Colonic mucosa (tissue), 4 donors: ENCODE results near the gene ARID3A. TPM values are rescaled to one million over a fixed set of nuclear protein-coding genes. Genes with fewer than 3 reads are reported as not detected.

ENCODE experiments used
- DNase-seq: peaks from one replicate; pipeline ENCODE4 v3.0.0-alpha.2; 2020
- H3K27ac ChIP-seq: fragments of 200-600 bp; one replicate; pipeline ENCODE4 v1.8.0; 2021
- H3K27me3 ChIP-seq: fragments of 200-600 bp; one replicate; pipeline ENCODE4 v1.8.0; 2021
- H3K36me3 ChIP-seq: fragments of 200-600 bp; one replicate; pipeline ENCODE4 v1.8.0; 2021
- H3K4me1 ChIP-seq: fragments of 200-600 bp; one replicate; pipeline ENCODE4 v1.8.0; 2021; ENCODE audit warnings: mild to moderate bottlenecking
- H3K4me3 ChIP-seq: fragments of 200-600 bp; one replicate; pipeline ENCODE4 v1.8.0; 2021
- H3K9ac ChIP-seq, 2 donors: one replicate each; pipeline ENCODE4 v1.7.0; 2013; ENCODE audit warnings: control low read depth in 2 of 2, low read depth in 2 of 2, low read length in 2 of 2
- H3K9me3 ChIP-seq: fragments of 200-600 bp; one replicate; pipeline ENCODE4 v1.8.0; 2021
- CTCF ChIP-seq: fragments of 200-600 bp; IDR thresholded peaks from one replicate; pipeline ENCODE4 v1.8.0; 2022; ENCODE audit warnings: antibody characterized with exemption, mild to moderate bottlenecking
- intact Hi-C: fragments of 100-400 bp; cut with DNase I; formaldehyde crosslinking; loops from one replicate; pipeline ENCODE4 v1.14.1; 2022
- total RNA-seq, 2 donors: library from RNA; stranded (reverse); fragmentation: NEBNext Ultra II Directional in 1 of 2; extraction: Animal tissue kit (Norgen Biotek cat#: 25700) in 1 of 2; gene quantifications; one replicate each; pipeline ENCODE4 v1.2.1, GENCODE V29; 2021
- donor health status: healthy.
- donor health status: DM: no; HTN: no; CAD: no.
- donor health status: DM: no; HTN: no; CAD: no.

The ARID3A gene
- total RNA-seq, 2 donors from 2014 or later, result 8.7 to 13.0 TPM

- H3K4me1 ChIP-seq, result no peaks in the 10 kb centered on the region
- H3K9me3 ChIP-seq, result no peaks in the 10 kb centered on the region
- H3K27me3 ChIP-seq, result no peaks in the 10 kb centered on the region
- no peak overlapping the region for H3K27ac ChIP-seq
- intact Hi-C loops, result no loop called here
- peaks cover 7% of the 10 kb centered on the region for H3K36me3 ChIP-seq
- no peak overlapping the region for H3K4me3 ChIP-seq
- TF ChIP-seq CTCF, result no peak
- no peak overlapping the region for H3K9ac ChIP-seq
- no peak for DNase-seq
Measured at GRCh38 chr19:879711-880438, 46.0 kb upstream of the ARID3A start.

DNA sequence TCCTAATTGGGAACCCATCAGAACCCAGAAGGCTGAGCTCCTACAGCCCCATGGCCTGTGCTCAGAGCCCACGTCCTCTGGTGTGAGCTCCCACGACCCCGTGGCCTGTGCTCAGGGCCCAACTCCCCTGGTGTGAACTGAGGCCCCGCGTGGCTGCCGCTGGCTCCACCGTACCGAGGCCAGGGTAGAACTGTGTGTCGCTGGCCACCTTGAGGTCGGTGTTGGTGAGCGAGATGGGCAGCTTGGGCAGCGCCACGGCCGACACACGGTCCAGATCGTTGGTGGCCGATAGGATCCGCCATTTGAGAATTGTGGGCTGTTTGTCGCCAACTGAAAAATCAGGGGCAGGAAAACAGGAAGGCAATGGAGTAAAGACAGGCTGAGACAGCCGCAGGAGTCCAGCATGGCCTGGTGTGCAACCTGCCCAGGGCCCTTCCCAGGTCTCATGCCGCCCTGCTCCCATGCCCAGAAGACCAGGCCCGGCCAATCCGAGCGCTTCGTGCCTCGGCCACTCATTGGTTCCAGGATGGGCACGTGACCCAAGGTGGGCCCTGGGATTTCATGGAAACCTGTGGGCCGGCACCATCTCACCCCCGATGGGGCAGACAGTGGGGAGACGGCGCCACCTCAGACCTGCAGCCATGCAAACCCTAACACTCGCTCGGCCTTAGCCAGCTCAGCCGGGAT lies 44.3 kb upstream of the ARID3A start:
- Histone ChIP-seq H3K4me1 (no peaks in the 10 kb centered on the region), H3K9me3 (no peaks in the 10 kb centered on the region), H3K27me3 (no peaks in the 10 kb centered on the region), H3K27ac (no peak overlapping the region), H3K4me3 (no peak overlapping the region), H3K9ac (no peak overlapping the region), H3K36me3 (peaks cover 7% of the 10 kb centered on the region)
- no peak for TF ChIP-seq CTCF
- intact Hi-C loops, result no loop called here
- DNase-seq, result no peak

GRCh38 chr19:882871-883497 lies 42.9 kb upstream of the ARID3A start:
- Histone ChIP-seq H3K27me3 (no peaks in the 10 kb centered on the region), H3K9me3 (no peaks in the 10 kb centered on the region), H3K4me3 (no peak overlapping the region), H3K4me1 (no peaks in the 10 kb centered on the region), H3K9ac (no peak overlapping the region), H3K36me3 (peaks cover 7% of the 10 kb centered on the region), H3K27ac (no peak overlapping the region)
- intact Hi-C loops, result no loop called here
- DNase-seq, result no peak
- no peak for TF ChIP-seq CTCF

GRCh38 chr19:883661-884211 lies 42.1 kb upstream of the ARID3A start:
- no peak for TF ChIP-seq CTCF
- no peak overlapping the region for H3K9ac ChIP-seq
- no peak for DNase-seq
- no peaks in the 10 kb centered on the region for H3K4me1 ChIP-seq
- H3K36me3 ChIP-seq, result peaks cover 7% of the 10 kb centered on the region
- no peaks in the 10 kb centered on the region for H3K9me3 ChIP-seq
- intact Hi-C loops, result no loop called here
- H3K27ac ChIP-seq, result no peak overlapping the region
- no peak overlapping the region for H3K4me3 ChIP-seq
- H3K27me3 ChIP-seq, result no peaks in the 10 kb centered on the region

DNA sequence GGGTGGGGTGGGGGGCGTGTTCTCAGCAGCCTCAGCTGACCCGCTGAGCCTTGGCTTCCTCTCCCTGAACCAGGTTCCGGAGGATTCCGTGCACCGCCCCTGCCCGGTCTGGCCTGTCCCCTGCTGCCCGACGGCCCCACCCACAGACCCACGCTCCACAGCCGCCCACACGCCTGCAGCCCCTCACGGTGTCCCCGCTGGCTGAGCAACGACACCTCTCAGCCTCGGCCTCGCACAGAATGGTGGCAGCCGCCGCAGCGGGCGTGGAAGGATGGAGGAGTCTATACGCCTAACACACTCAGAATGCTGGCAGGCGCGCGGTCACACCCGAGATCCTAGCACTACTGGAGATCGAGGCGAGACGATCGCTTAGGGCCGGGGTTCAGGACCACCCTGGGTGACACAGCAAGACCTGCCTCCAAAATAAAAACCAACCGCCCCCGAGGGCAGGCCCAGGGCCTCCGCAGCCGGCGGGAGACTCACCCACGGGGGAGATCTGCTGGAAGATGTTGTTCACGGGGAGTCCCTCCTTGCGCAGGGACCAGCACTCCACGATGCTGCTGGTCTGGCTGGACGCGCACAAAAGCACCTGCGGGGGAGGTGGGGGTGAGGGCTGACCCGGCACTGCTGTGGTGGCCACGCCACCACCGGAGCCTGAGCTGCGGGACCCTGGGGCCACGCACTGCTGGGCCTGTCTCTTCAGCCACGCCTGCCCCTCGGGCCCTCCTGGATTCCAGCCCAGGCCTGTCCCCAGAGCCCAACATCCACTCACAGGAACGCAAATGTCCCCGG lies 41.2 kb upstream of the ARID3A start:
- peaks cover 7% of the 10 kb centered on the region for H3K36me3 ChIP-seq
- intact Hi-C loops, result no loop called here
- H3K27ac ChIP-seq, result no peak overlapping the region
- no peaks in the 10 kb centered on the region for H3K9me3 ChIP-seq
- H3K9ac ChIP-seq, result no peak overlapping the region
- H3K4me3 ChIP-seq, result no peak overlapping the region
- no peaks in the 10 kb centered on the region for H3K27me3 ChIP-seq
- TF ChIP-seq CTCF, result no peak
- H3K4me1 ChIP-seq, result no peaks in the 10 kb centered on the region
- no peak for DNase-seq
